HEK293 (cell line): ENCODE results near the gene P3H4.

Experiments used
- CTCF ChIA-PET: fragments of 350-600 bp; formaldehyde crosslinking; extraction: SDS; loops from one replicate; lab custom pipeline; 2021; ENCODE audit warnings: antibody characterized with exemption; lab: Yijun Ruan, JAX
- POLR2A ChIA-PET: fragments of 300-600 bp; formaldehyde crosslinking; extraction: SDS; loops from one replicate; lab custom pipeline; 2020; ENCODE audit warnings: antibody characterized with exemption, inconsistent platforms; lab: Yijun Ruan, JAX
- H3K27ac ChIP-seq: fragments of 200-500 bp; sonication (Bioruptor generic); 2 replicates; pipeline ENCODE4 v1.5.1; 2014; ENCODE audit warnings: low read depth, low read length, control low read depth, inconsistent platforms; ENCODE audit errors: extremely low read depth
- H3K36me3 ChIP-seq, 2 experiments: fragments of 200-500 bp in 1 of 2; sonication (Bioruptor generic) in 1 of 2; 1 replicate in 1 of 2; 2 replicates in 1 of 2; pipeline ENCODE4 v1.5.1; 2014 to 2017; ENCODE audit warnings: inconsistent platforms in 2 of 2, low read length in 2 of 2; ENCODE audit not compliant: control insufficient read depth in 2 of 2, insufficient read depth in 1 of 2
- H3K4me1 ChIP-seq: fragments of 200-500 bp; sonication (Bioruptor generic); 2 replicates; pipeline ENCODE4 v1.5.1; 2014; ENCODE audit warnings: mild to moderate bottlenecking, low read length, inconsistent platforms; ENCODE audit not compliant: control insufficient read depth, insufficient read depth
- H3K4me3 ChIP-seq: 2 replicates; pipeline ENCODE4 v1.5.1; 2011; ENCODE audit warnings: low read depth, mild to moderate bottlenecking, control low read depth, low read length, moderate library complexity
- H3K9me3 ChIP-seq: fragments of 200-500 bp; sonication (Bioruptor generic); 2 replicates; pipeline ENCODE4 v1.5.1; 2014; ENCODE audit warnings: low read depth, low read length, inconsistent platforms; ENCODE audit not compliant: control insufficient read depth, insufficient read depth
- BCL11B ChIP-seq: fragments of 450-650 bp; formaldehyde crosslinking; IDR thresholded peaks from 2 replicates; pipeline ENCODE4 v1.5.1; 2016; ENCODE audit warnings: low read depth, missing biosample characterization, missing genetic modification characterization
- CTCF ChIP-seq: fragments of 450-650 bp; formaldehyde crosslinking; IDR thresholded peaks from 2 replicates; pipeline ENCODE4 v1.5.1; 2016; ENCODE audit warnings: missing biosample characterization, missing genetic modification characterization
- GLIS1 ChIP-seq: fragments of 450-650 bp; formaldehyde crosslinking; IDR thresholded peaks from 2 replicates; pipeline ENCODE4 v1.5.1; 2016; ENCODE audit warnings: missing biosample characterization, missing genetic modification characterization
- KLF1 ChIP-seq: fragments of 450-650 bp; formaldehyde crosslinking; IDR thresholded peaks from 2 replicates; pipeline ENCODE4 v1.5.1; 2016; ENCODE audit warnings: missing biosample characterization, missing genetic modification characterization
- KLF16 ChIP-seq: fragments of 450-650 bp; formaldehyde crosslinking; IDR thresholded peaks from 2 replicates; pipeline ENCODE4 v1.5.1; 2017; ENCODE audit warnings: missing biosample characterization, missing genetic modification characterization
- KLF7 ChIP-seq: fragments of 450-650 bp; formaldehyde crosslinking; IDR thresholded peaks from 2 replicates; pipeline ENCODE4 v1.5.1; 2016; ENCODE audit warnings: missing biosample characterization, missing genetic modification characterization, borderline replicate concordance
- PRDM1 ChIP-seq: fragments of 450-650 bp; formaldehyde crosslinking; IDR thresholded peaks from 2 replicates; pipeline ENCODE4; 2016; ENCODE audit warnings: missing biosample characterization, missing genetic modification characterization
- REPIN1 ChIP-seq: fragments of 450-650 bp; formaldehyde crosslinking; IDR thresholded peaks from 2 replicates; pipeline ENCODE4 v1.5.1; 2017; ENCODE audit warnings: missing biosample characterization, missing genetic modification characterization, low read depth
- SALL2 ChIP-seq: fragments of 450-650 bp; formaldehyde crosslinking; IDR thresholded peaks from 2 replicates; pipeline ENCODE4 v1.5.0; 2017; ENCODE audit warnings: missing biosample characterization, mild to moderate bottlenecking, missing genetic modification characterization, borderline replicate concordance
- SCRT2 ChIP-seq: fragments of 450-650 bp; formaldehyde crosslinking; IDR thresholded peaks from 2 replicates; pipeline ENCODE4 v1.5.1; 2016; ENCODE audit warnings: missing biosample characterization, missing genetic modification characterization
- ZBTB21 ChIP-seq: fragments of 450-650 bp; formaldehyde crosslinking; IDR thresholded peaks from 2 replicates; pipeline ENCODE4 v1.5.1; 2017; ENCODE audit warnings: missing biosample characterization, missing genetic modification characterization
- ZFP69B ChIP-seq: fragments of 450-650 bp; formaldehyde crosslinking; IDR thresholded peaks from 2 replicates; pipeline ENCODE4 v1.5.1; 2016; ENCODE audit warnings: missing biosample characterization, missing genetic modification characterization
- ZNF155 ChIP-seq: fragments of 450-650 bp; formaldehyde crosslinking; IDR thresholded peaks from 2 replicates; pipeline ENCODE4 v1.5.1; 2016; ENCODE audit warnings: missing biosample characterization, missing genetic modification characterization
- ZNF169 ChIP-seq: fragments of 450-650 bp; formaldehyde crosslinking; IDR thresholded peaks from 2 replicates; pipeline ENCODE4 v1.5.1; 2016; ENCODE audit warnings: missing biosample characterization, missing genetic modification characterization
- ZNF211 ChIP-seq: fragments of 450-650 bp; formaldehyde crosslinking; IDR thresholded peaks from 2 replicates; pipeline ENCODE4 v1.5.1; 2016; ENCODE audit warnings: low read depth, missing biosample characterization, missing genetic modification characterization
- ZNF280D ChIP-seq: fragments of 450-650 bp; formaldehyde crosslinking; IDR thresholded peaks from 2 replicates; pipeline ENCODE4 v1.5.1; 2016; ENCODE audit warnings: missing biosample characterization, missing genetic modification characterization
- ZNF292 ChIP-seq: fragments of 450-650 bp; formaldehyde crosslinking; IDR thresholded peaks from 2 replicates; pipeline ENCODE4 v1.5.1; 2016; ENCODE audit warnings: low read depth, missing biosample characterization, missing genetic modification characterization, borderline replicate concordance
- ZNF302 ChIP-seq: fragments of 450-650 bp; formaldehyde crosslinking; IDR thresholded peaks from 2 replicates; pipeline ENCODE4 v1.5.1; 2016; ENCODE audit warnings: missing biosample characterization, missing genetic modification characterization, low read depth
- ZNF510 ChIP-seq: fragments of 450-650 bp; formaldehyde crosslinking; IDR thresholded peaks from 2 replicates; pipeline ENCODE4 v1.5.1; 2018; ENCODE audit warnings: mild to moderate bottlenecking, missing genetic modification characterization, missing biosample characterization; ENCODE audit not compliant: insufficient replicate concordance
- ZNF600 ChIP-seq: fragments of 450-650 bp; formaldehyde crosslinking; IDR thresholded peaks from 2 replicates; pipeline ENCODE4 v1.5.1; 2016; ENCODE audit warnings: missing biosample characterization, missing genetic modification characterization
- ZNF670 ChIP-seq: fragments of 450-650 bp; formaldehyde crosslinking; IDR thresholded peaks from 2 replicates; pipeline ENCODE4 v1.5.1; 2016; ENCODE audit warnings: missing biosample characterization, missing genetic modification characterization, low read depth
- ZNF701 ChIP-seq: fragments of 450-650 bp; formaldehyde crosslinking; IDR thresholded peaks from 2 replicates; pipeline ENCODE4 v1.5.1; 2016; ENCODE audit warnings: missing biosample characterization, missing genetic modification characterization
- ZNF777 ChIP-seq: fragments of 450-650 bp; formaldehyde crosslinking; IDR thresholded peaks from 2 replicates; pipeline ENCODE4 v1.5.1; 2017; ENCODE audit warnings: missing biosample characterization, missing genetic modification characterization, borderline replicate concordance
- ZNF785 ChIP-seq: fragments of 450-650 bp; formaldehyde crosslinking; IDR thresholded peaks from 2 replicates; pipeline ENCODE4 v1.5.1; 2016; ENCODE audit warnings: missing biosample characterization, missing genetic modification characterization

P3H4 gene

GRCh38 chr17:41818024-41818423 is 6.3 kb upstream of the P3H4 start:
- no peak overlapping the region for H3K27ac ChIP-seq
- POLR2A ChIA-PET: interaction anchor here (0.7 to 1.0 kb wide), 2 partner anchors 23 to 129 kb away, joined by 3 read pairs; no protein-coding TSS in a partner anchor
- H3K36me3 ChIP-seq: peaks cover 0 to 64% of the 10 kb centered on the region in 2 experiments; a peak in 2 of 3 replicates
- no peak for TF ChIP-seq ZNF701
- TF ChIP-seq KLF16 (tag by site-specific recombination): no peak
- no peak for TF ChIP-seq ZNF510 (tag by site-specific recombination)
- TF ChIP-seq ZNF280D (tag by site-specific recombination): no peak
- no peak for TF ChIP-seq ZNF211
- TF ChIP-seq ZNF785 (tag by site-specific recombination): no peak
- no peak for TF ChIP-seq ZNF670 (tag by site-specific recombination)
- no peak for TF ChIP-seq ZFP69B (tag by site-specific recombination)
- TF ChIP-seq KLF7 (tag by site-specific recombination): no peak
- no peak for TF ChIP-seq ZBTB21
- TF ChIP-seq ZNF292 (tag by site-specific recombination): no peak
- TF ChIP-seq ZNF155 (tag by site-specific recombination): no peak
- CTCF ChIA-PET: interaction anchor here (0.7 kb wide), 2 partner anchors 139 to 1040 kb away, joined by 3 to 4 read pairs; no protein-coding TSS in a partner anchor
- no peak overlapping the region for H3K4me3 ChIP-seq
- no peaks in the 10 kb centered on the region for H3K9me3 ChIP-seq
- 0 out of 2 replicates have a peak, but pooled peaks cover 3% of the 10 kb centered on the region for H3K4me1 ChIP-seq

- ChIA-PET POLR2A (no interaction called here), CTCF (interaction anchor here (1.1 kb wide), 1 partner anchor 15 kb away, joined by 3 read pairs; no protein-coding TSS in a partner anchor)
- Histone ChIP-seq H3K36me3 (peaks cover 0 to 53% of the 10 kb centered on the region in 2 experiments; a peak in 2 of 3 replicates), H3K9me3 (no peaks in the 10 kb centered on the region), H3K27ac (no peak overlapping the region), H3K4me1 (0 out of 2 replicates have a peak, but pooled peaks cover 3% of the 10 kb centered on the region), H3K4me3 (no peak overlapping the region)
- TF ChIP-seq ZNF670 (tag by site-specific recombination): no peak
- no peak for TF ChIP-seq ZNF777
- TF ChIP-seq ZNF302: no peak
Measured at GRCh38 chr17:41816637-41817320, 5.0 kb upstream of the P3H4 start.

- H3K36me3 ChIP-seq: peaks cover 0 to 37% of the 10 kb centered on the region in 2 experiments; a peak in 2 of 3 replicates
- H3K9me3 ChIP-seq: no peaks in the 10 kb centered on the region
- ChIA-PET POLR2A (interaction anchor here (0.6 to 1.3 kb wide), 7 partner anchors 9 to 80 kb away, joined by 3 to 6 read pairs (median 3); partner anchors contain the start of genes HAP1 and KLHL11), CTCF (interaction anchor here (0.6 to 1.6 kb wide), 3 partner anchors 13 to 84 kb away, joined by 4 to 14 read pairs (median 5); no protein-coding TSS in a partner anchor)
- 0 out of 2 replicates have a peak, but pooled peaks cover 8% of the 10 kb centered on the region for H3K4me1 ChIP-seq
- H3K27ac ChIP-seq: peak overlapping the region; percentile 89
- no peak overlapping the region; the same call in 1 of the 2 replicates for H3K4me3 ChIP-seq
- TF ChIP-seq SCRT2 (peak; percentile 38; the same call in 1 of the 2 replicates), BCL11B (no peak), REPIN1 (tag by site-specific recombination) (no peak), ZNF169 (tag by site-specific recombination) (no peak), SALL2 (tag by site-specific recombination) (no peak), ZNF600 (0 out of 2 replicates have a peak, but pooled peaks have one; percentile 46), GLIS1 (tag by site-specific recombination) (no peak), KLF1 (tag by site-specific recombination) (no peak), PRDM1 (no peak), CTCF (no peak)
Measured at GRCh38 chr17:41814195-41814594, 2.4 kb upstream of the P3H4 start.
